ENCODE data around the gene EDEM3.
"Not testable (repeated sequence)": the region's sequence is repeated elsewhere in the genome, so short reads cannot be mapped to it uniquely, and the experiment has no call there.

Gene EDEM3

GRCh38 chr1:184785529-184785928 is 30.9 kb upstream of the EDEM3 start:
- DNase-seq = no peak
- TF ChIP-seq GATA1 (IDR thresholded peaks at IDR 0.05; ENCODE audit: low read depth, low read length) = no peak

DNA sequence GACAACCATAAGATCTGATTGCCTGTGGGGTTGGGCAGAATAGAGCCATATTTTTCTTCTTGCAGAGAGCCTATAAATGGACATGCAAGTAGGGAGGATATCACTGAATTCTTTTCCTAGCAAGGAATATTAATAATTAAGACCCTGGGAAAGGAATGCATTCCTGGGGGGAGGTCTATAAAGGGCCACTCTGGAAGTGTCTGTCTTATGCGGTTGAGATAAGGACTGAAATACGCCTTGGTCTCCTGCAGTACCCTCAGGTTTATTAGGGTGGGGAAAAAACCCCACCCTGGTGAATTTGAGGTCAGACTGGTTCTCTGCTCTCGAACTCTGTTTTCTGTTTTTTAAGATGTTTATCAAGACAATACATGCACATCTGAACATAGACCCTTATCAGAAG is 29.1 kb upstream of the EDEM3 start:
- DNase-seq = peak in 1 of 2 experiments; percentile 9

- TF ChIP-seq POLR2A (IDR thresholded peaks at IDR 0.05; ENCODE audit: low read length) = no peak
- TF ChIP-seq GATA1 (IDR thresholded peaks at IDR 0.05; ENCODE audit: low read depth, low read length) = no peak
- DNase-seq = no peak
Observed at GRCh38 chr1:184781941-184782340, 27.3 kb upstream of the EDEM3 start.

DNA sequence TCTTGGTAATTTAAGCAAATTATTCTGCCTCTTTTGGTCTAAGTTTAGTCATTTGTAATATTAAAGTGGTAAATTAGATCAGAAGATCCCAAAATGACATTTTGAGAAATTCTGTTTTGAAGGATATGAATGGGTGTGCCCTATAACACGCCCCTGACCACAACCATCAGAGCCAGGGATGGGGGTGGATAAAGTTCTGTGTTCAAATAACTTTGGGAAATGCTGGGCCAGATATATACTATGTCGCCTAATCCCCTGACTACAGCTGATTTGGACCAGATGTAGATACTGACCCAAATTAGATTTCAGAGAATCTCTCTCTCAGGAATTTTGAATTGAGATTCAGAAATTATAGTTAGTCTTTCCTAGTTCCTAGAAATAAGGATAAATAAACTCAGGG is 21.2 kb upstream of the EDEM3 start:
- DNase-seq = peak in 1 of 2 experiments; percentile 12
- TF ChIP-seq POLR2A (IDR thresholded peaks at IDR 0.05; ENCODE audit: low read length) = no peak
- no peak for TF ChIP-seq GATA1 (IDR thresholded peaks at IDR 0.05; ENCODE audit: low read depth, low read length)

DNA sequence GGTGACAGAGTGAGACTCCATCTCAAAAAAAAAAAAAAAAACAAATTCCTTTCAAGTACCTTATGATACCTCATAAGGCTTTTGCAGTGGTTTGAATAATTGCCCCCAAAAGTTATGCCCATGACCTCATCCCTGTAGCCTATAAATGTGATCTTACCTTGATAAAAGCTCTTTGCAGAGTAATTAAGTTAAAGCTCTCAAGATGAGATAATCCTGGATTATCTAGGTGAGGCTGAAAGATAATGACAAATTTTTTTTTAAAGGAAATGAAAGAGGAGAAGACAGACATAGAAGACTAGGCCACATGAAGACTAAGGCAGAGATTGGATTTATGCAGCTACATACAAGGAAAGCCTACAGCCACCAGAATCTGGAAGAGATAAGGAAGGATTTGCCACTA is 20.7 kb upstream of the EDEM3 start:
- DNase-seq = no peak
- TF ChIP-seq POLR2A (IDR thresholded peaks at IDR 0.05; ENCODE audit: low read length) (no peak), GATA1 (IDR thresholded peaks at IDR 0.05; ENCODE audit: low read depth, low read length) (no peak)

DNA sequence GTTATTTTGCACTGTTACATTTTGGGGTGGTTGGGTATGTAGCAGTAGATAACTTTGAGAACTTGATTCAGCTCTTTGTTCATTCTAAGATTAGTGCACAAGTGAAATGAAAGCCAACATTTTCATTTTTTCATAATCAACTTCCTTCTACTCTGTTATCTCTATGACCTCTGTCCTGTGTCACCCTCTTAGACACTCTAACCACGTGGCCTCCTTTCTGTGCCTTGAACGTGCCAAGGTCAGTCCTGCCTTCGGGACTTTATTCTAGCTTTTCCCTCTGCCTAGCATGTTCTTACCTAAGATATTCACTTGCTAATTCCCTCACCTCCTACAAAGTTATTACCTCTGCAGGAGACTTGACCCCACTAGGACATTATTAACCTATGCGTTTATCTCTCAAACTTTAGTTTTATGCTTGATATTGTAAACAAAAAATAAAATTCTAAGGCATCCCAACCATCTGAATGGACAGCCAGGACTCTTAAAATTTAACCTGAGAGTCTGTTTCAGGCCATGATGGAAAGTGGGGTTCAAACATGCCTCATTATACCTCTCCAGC is 19.2 kb upstream of the EDEM3 start:
- DNase-seq = peak; percentile 24 to 29
- TF ChIP-seq POLR2A (IDR thresholded peaks at IDR 0.05; ENCODE audit: low read length) (no peak), GATA1 (IDR thresholded peaks at IDR 0.05; ENCODE audit: low read depth, low read length) (no peak)

GRCh38 chr1:184771190-184771691 is 16.6 kb upstream of the EDEM3 start:
- no peak for TF ChIP-seq GATA1 (IDR thresholded peaks at IDR 0.05; ENCODE audit: low read depth, low read length)
- TF ChIP-seq POLR2A (IDR thresholded peaks at IDR 0.05; ENCODE audit: low read length) = no peak
- DNase-seq = no peak

DNA sequence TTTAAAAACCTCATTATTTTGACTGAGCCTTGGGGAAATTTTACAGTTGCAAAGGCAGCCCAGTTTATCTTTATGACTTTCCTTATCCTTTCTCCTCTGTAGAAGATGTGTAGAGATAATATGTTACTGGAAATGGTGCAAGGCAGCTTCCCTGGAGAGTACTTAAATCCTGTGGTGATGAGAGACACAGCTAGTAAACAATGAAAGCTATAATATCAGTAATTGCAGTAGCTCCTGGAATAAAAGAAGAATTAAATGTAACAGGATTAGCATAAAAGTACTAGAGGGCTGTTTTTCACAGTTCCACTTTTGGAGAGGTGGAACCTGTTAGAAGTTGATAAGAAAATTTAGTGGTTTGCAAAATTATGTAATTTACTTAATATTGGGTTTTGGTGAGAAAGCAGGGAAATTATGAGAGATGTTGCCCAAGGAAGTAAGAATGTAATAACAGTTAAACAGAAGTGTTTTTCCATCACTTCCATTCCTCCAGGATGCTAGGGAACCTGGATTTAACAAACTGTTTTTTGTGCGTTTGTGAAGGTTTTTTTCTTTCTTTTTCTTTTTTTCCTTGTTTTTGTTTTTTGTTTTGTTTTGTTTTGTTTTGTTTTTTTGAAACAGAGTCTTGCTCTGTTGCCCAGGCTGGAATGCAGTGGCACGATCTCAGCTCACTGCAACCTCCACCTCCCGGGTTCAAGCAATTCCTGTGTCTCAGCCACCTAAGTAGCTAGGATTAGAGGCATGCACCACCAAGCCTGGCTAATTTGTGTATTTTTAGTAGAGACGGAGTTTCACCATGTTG is 15.7 kb upstream of the EDEM3 start:
- TF ChIP-seq GATA1 (IDR thresholded peaks at IDR 0.05; ENCODE audit: low read depth, low read length) (no peak), POLR2A (IDR thresholded peaks at IDR 0.05; ENCODE audit: low read length) (no peak)
- DNase-seq = peak; percentile 32 to 40

GRCh38 chr1:184769241-184769640 is 14.6 kb upstream of the EDEM3 start:
- TF ChIP-seq POLR2A (IDR thresholded peaks at IDR 0.05; ENCODE audit: low read length) (no peak), GATA1 (IDR thresholded peaks at IDR 0.05; ENCODE audit: low read depth, low read length) (no peak)
- no peak for DNase-seq

DNA sequence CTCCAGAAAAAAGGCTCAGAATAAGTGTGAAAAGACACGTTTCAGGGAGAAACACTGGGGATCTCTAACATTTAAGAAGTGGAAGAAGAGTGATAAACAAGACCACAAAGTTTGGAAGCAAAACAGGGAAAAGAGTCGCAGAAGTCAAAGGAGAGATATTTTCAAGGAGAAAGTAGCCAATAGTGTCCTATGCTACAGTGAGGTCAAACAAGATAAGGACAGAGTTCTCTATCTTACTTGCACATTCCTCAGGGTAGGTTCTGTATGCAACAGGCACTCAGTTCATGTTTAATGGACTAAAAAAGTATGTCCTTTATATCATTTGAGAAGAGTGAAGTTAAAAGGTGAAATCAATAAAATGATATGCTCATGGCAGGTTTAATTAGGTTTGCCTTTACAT is 13.8 kb upstream of the EDEM3 start:
- no peak for TF ChIP-seq GATA1 (IDR thresholded peaks at IDR 0.05; ENCODE audit: low read depth, low read length)
- TF ChIP-seq POLR2A (IDR thresholded peaks at IDR 0.05; ENCODE audit: low read length) = peak; percentile 32
- peak; percentile 64 to 83 for DNase-seq

DNA sequence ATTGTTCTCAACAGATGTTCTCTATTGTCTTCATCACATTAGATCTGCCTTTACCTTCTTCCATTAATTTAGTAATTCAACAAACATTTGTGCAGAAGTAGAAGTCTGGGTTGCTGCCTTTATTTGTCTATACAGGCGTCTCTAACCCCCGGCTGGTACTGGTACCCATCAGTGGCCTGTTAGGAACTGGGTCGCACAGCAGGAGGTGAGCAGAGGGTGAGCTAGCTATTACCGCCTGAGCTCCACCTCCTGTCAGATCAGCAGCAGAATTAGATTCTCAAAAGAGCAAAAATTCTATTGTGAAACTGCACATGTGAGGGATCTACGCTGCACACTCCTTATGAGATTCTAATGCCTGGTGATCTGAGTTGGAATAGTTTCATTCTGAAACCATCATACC is 12.9 kb upstream of the EDEM3 start:
- no peak for TF ChIP-seq GATA1 (IDR thresholded peaks at IDR 0.05; ENCODE audit: low read depth, low read length)
- no peak for TF ChIP-seq POLR2A (IDR thresholded peaks at IDR 0.05; ENCODE audit: low read length)
- DNase-seq = no peak

DNA sequence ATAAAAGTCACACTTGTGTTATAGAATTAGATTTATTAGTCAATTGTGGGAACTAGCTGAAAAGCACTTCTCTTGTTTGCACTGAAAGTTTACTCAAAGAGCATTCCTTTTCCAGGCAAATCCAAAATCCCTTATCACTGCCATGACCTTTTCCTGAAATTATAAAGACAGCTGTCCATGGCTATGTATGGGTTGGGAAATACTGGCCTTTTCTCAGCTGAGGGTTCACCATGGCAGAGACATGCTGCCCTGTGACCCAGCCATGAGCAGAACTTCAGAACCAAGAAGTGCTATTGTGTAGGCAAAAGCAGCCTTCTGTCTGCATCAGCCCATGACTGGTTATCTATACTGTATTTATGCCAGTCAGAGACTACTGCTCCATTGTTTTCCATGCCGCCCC is 9.8 kb upstream of the EDEM3 start:
- no peak for DNase-seq
- no peak for TF ChIP-seq GATA1 (IDR thresholded peaks at IDR 0.05; ENCODE audit: low read depth, low read length)
- no peak for TF ChIP-seq POLR2A (IDR thresholded peaks at IDR 0.05; ENCODE audit: low read length)

GRCh38 chr1:184763520-184763919 is 8.9 kb upstream of the EDEM3 start:
- not testable (repeated sequence) for DNase-seq

- TF ChIP-seq GATA1 (IDR thresholded peaks at IDR 0.05; ENCODE audit: low read depth, low read length) (no peak), POLR2A (IDR thresholded peaks at IDR 0.05; ENCODE audit: low read length) (no peak)
- no peak for DNase-seq
Observed at GRCh38 chr1:184761969-184762485, 7.4 kb upstream of the EDEM3 start.

GRCh38 chr1:184759651-184760050 is 5.0 kb upstream of the EDEM3 start:
- TF ChIP-seq POLR2A (IDR thresholded peaks at IDR 0.05; ENCODE audit: low read length) = no peak
- TF ChIP-seq GATA1 (IDR thresholded peaks at IDR 0.05; ENCODE audit: low read depth, low read length) = no peak
- DNase-seq = no peak

Measured in erythroblast (primary cell).